CD14-positive monocyte (primary cell): ENCODE results near the gene MGAT4A. TPM values are rescaled to one million over a fixed set of nuclear protein-coding genes. Genes with fewer than 3 reads are reported as not detected.
A peak's percentile ranks its signal among the peaks of the same experiment; 100 is the strongest.

Experiments
- DNase-seq, 3 donors: peaks; one replicate each; pipeline ENCODE4 v3.0.0-alpha.2; 2011 to 2022
- H2AFZ ChIP-seq: 2 replicates; pipeline ENCODE4 v1.6.0; 2012; ENCODE audit warnings: mild to moderate bottlenecking, low read depth, low read length, inconsistent platforms; ENCODE audit not compliant: insufficient read depth, poor library complexity, severe bottlenecking
- H3K27ac ChIP-seq, 2 donors: 1 replicate in 1 of 2; 2 replicates in 1 of 2; pipeline ENCODE4 v1.5.1; 2012 to 2013; ENCODE audit warnings: low read length in 2 of 2, control low read depth in 1 of 2, inconsistent platforms in 1 of 2, low read depth in 1 of 2, mild to moderate bottlenecking in 1 of 2
- H3K27me3 ChIP-seq, 2 donors: one replicate each; pipeline versions ENCODE4 v1.6.0 to v1.6.1; 2011 to 2013; ENCODE audit warnings: low read length in 2 of 2; ENCODE audit not compliant: control insufficient read depth in 2 of 2, insufficient read depth in 2 of 2
- H3K36me3 ChIP-seq, 2 donors: replicated peaks in 1 of 2; 1 replicate in 1 of 2; 2 replicates in 1 of 2; pipeline versions ENCODE4 v1.5.1 to v1.6.1; 2012 to 2013; ENCODE audit warnings: low read length in 2 of 2, control low read depth in 1 of 2, inconsistent platforms in 1 of 2, mild to moderate bottlenecking in 1 of 2; ENCODE audit not compliant: insufficient read depth in 2 of 2, control insufficient read depth in 1 of 2
- H3K4me1 ChIP-seq, 2 donors: 1 replicate in 1 of 2; 2 replicates in 1 of 2; pipeline versions ENCODE4 v1.5.1 to v1.6.1; 2012 to 2013; ENCODE audit warnings: low read length in 2 of 2, control low read depth in 1 of 2, inconsistent platforms in 1 of 2, mild to moderate bottlenecking in 1 of 2, moderate library complexity in 1 of 2; ENCODE audit not compliant: insufficient read depth in 2 of 2, control insufficient read depth in 1 of 2
- H3K4me2 ChIP-seq: replicated peaks from 2 replicates; pipeline ENCODE3; 2012; ENCODE audit warnings: low read length, moderate library complexity, mild to moderate bottlenecking; ENCODE audit not compliant: poor library complexity, severe bottlenecking; ENCODE audit errors: extremely low read depth
- H3K4me3 ChIP-seq, 3 experiments: fragments of 200-600 bp in 1 of 3; sonication (generic) in 1 of 3; replicated peaks in 1 of 3; 1 replicate in 2 of 3; 2 replicates in 1 of 3; pipeline ENCODE4 v1.5.1; 2011 to 2013; ENCODE audit warnings: low read length in 3 of 3, mild to moderate bottlenecking in 3 of 3, control low read depth in 2 of 3, low read depth in 2 of 3, inconsistent platforms in 1 of 3, moderate library complexity in 1 of 3
- H3K79me2 ChIP-seq: 2 replicates; pipeline ENCODE4 v1.6.0; 2012; ENCODE audit warnings: mild to moderate bottlenecking, control low read depth, inconsistent platforms, low read length, moderate library complexity; ENCODE audit not compliant: insufficient read depth
- H3K9ac ChIP-seq: 2 replicates; pipeline ENCODE4 v1.6.0; 2017; ENCODE audit warnings: low read length, mild to moderate bottlenecking; ENCODE audit not compliant: insufficient read depth, poor library complexity, severe bottlenecking
- H3K9me3 ChIP-seq, 2 donors: replicated peaks in 1 of 2; 1 replicate in 1 of 2; 2 replicates in 1 of 2; pipeline versions ENCODE4 v1.5.1 to v1.6.1; 2012 to 2013; ENCODE audit warnings: low read length in 2 of 2, control low read depth in 1 of 2; ENCODE audit not compliant: control insufficient read depth in 1 of 2, insufficient read depth in 1 of 2
- H4K20me1 ChIP-seq: 2 replicates; pipeline ENCODE4 v1.6.0; 2012; ENCODE audit warnings: mild to moderate bottlenecking, low read length, control low read depth, moderate library complexity; ENCODE audit not compliant: insufficient read depth
- H3K27ac Mint-ChIP-seq, 7 donors: one replicate each; pipeline ENCODE4 v1.8.0; 2020; ENCODE audit warnings: mild to moderate bottlenecking in 7 of 7, mixed read lengths in 7 of 7, moderate library complexity in 6 of 7, inconsistent platforms in 2 of 7
- H3K27me3 Mint-ChIP-seq, 3 donors: one replicate each; pipeline ENCODE4 v1.8.0; 2021 to 2022; ENCODE audit warnings: low read depth in 3 of 3, mild to moderate bottlenecking in 3 of 3, mixed read lengths in 3 of 3, moderate library complexity in 3 of 3, inconsistent platforms in 1 of 3
- H3K36me3 Mint-ChIP-seq, 2 donors: one replicate each; pipeline ENCODE4 v1.8.0; 2020; ENCODE audit warnings: mixed read lengths in 2 of 2, inconsistent platforms in 1 of 2, mild to moderate bottlenecking in 1 of 2
- H3K4me1 Mint-ChIP-seq: one replicate; pipeline ENCODE4 v1.8.0; 2020; ENCODE audit warnings: mild to moderate bottlenecking, mixed read lengths
- H3K4me3 Mint-ChIP-seq, 2 donors: one replicate each; pipeline ENCODE4 v1.8.0; 2020; ENCODE audit warnings: mild to moderate bottlenecking in 2 of 2, mixed read lengths in 2 of 2, moderate library complexity in 1 of 2
- H3K9me3 Mint-ChIP-seq, 7 donors: one replicate each; pipeline ENCODE4 v1.8.0; 2020 to 2022; ENCODE audit warnings: mixed read lengths in 7 of 7, mild to moderate bottlenecking in 6 of 7, moderate library complexity in 6 of 7, inconsistent platforms in 2 of 7
- CTCF ChIP-seq: fragments of 200-600 bp; IDR thresholded peaks from one replicate; pipeline ENCODE4 v1.8.0; 2022; ENCODE audit warnings: antibody characterized with exemption, mild to moderate bottlenecking
- WGBS: methylation state at CpG from one replicate; pipeline ENCODE4 v1.1.5; 2013; ENCODE audit warnings: missing lambda C conversion rate; ENCODE audit not compliant: insufficient coverage; 5-methylcytosine and 5-hydroxymethylcytosine counted together
- intact Hi-C, 2 donors: fragments of 100-400 bp; cut with micrococcal nuclease; formaldehyde crosslinking; loops; one replicate each; pipeline versions ENCODE4 v1.15.0 to v1.15.1; 2023
- polyA plus RNA-seq, 3 donors: library from polyadenylated mRNA; depleted of rRNA in 1 of 3; unstranded in 2 of 3; stranded (reverse) in 1 of 3; fragments of 300-500 nt in 2 of 3; fragments of >200 nt in 1 of 3; fragmentation: Illumina TruSeq in 2 of 3; gene quantifications; 1 replicate in 2 of 3; 2 replicates in 1 of 3; pipeline ENCODE4 v1.2.3, GENCODE V29; 2012 to 2021

MGAT4A gene
- polyA plus RNA-seq, 3 donors: 24.3 to 35.9 (median 35.1) TPM

- Histone ChIP-seq H3K4me2 (no peak overlapping the region), H3K9me3 (no peaks in the 10 kb centered on the region), H3K79me2 (no peaks in the 10 kb centered on the region), H3K9ac (no peak overlapping the region), H4K20me1 (peaks cover 32% of the 10 kb centered on the region), H3K4me1 (no peaks in the 10 kb centered on the region), H3K27ac (no peak overlapping the region), H3K4me3 (no peak overlapping the region), H2AFZ (no peak overlapping the region), H3K27me3 (no peaks in the 10 kb centered on the region), H3K36me3 (peaks cover 98 to 100% of the 10 kb centered on the region in 2 donors)
- Mint-ChIP-seq H3K36me3 (peaks cover 96 to 98% of the 10 kb centered on the region in 2 donors), H3K4me3 (no peak overlapping the region), H3K9me3 (no peaks in the 10 kb centered on the region), H3K27ac (peak overlapping the region in 2 of 7 donors; percentile 42 to 46), H3K27me3 (peaks cover 0 to 3% (median 1%) of the 10 kb centered on the region in 3 donors), H3K4me1 (no peaks in the 10 kb centered on the region)
- 94% methylated on average over 7 of the region's 15 CpGs for WGBS
- TF ChIP-seq CTCF: no peak
- no peak for DNase-seq
- intact Hi-C loops: no loop called here
Observed at GRCh38 chr2:98572676-98573075, 158.3 kb downstream of the MGAT4A start.

- peaks cover 98 to 100% of the 10 kb centered on the region in 2 donors for H3K36me3 ChIP-seq
- Mint-ChIP-seq H3K4me3 (no peak overlapping the region), H3K4me1 (no peaks in the 10 kb centered on the region), H3K27me3 (peaks cover 0 to 3% (median 1%) of the 10 kb centered on the region in 3 donors), H3K9me3 (no peaks in the 10 kb centered on the region), H3K36me3 (peaks cover 96 to 98% of the 10 kb centered on the region in 2 donors), H3K27ac (peak overlapping the region in 2 of 7 donors; percentile 10 to 46)
- H3K4me2 ChIP-seq: no peak overlapping the region
- no peak for DNase-seq
- TF ChIP-seq CTCF: no peak
- H2AFZ ChIP-seq: no peak overlapping the region
- no peaks in the 10 kb centered on the region for H3K9me3 ChIP-seq
- H3K9ac ChIP-seq: no peak overlapping the region
- no peaks in the 10 kb centered on the region for H3K79me2 ChIP-seq
- WGBS: no CpG with 5 or more reads among the region's 5 CpGs
- no peaks in the 10 kb centered on the region for H3K27me3 ChIP-seq
- intact Hi-C loops: no loop called here
- no peak overlapping the region for H3K27ac ChIP-seq
- peaks cover 37% of the 10 kb centered on the region for H4K20me1 ChIP-seq
- no peaks in the 10 kb centered on the region for H3K4me1 ChIP-seq
- H3K4me3 ChIP-seq: no peak overlapping the region
Observed at GRCh38 chr2:98572211-98572610, 158.7 kb downstream of the MGAT4A start.
